CD4-positive, alpha-beta T cell treated with Interferon alpha-2 for 1 hour (primary cell): ENCODE measurements around the gene PDK3.

Experiments
- DNase-seq, 2 donors: peaks; one replicate each; pipeline ENCODE4 v3.0.0-alpha.2; 2020 to 2022

Gene PDK3

DNA sequence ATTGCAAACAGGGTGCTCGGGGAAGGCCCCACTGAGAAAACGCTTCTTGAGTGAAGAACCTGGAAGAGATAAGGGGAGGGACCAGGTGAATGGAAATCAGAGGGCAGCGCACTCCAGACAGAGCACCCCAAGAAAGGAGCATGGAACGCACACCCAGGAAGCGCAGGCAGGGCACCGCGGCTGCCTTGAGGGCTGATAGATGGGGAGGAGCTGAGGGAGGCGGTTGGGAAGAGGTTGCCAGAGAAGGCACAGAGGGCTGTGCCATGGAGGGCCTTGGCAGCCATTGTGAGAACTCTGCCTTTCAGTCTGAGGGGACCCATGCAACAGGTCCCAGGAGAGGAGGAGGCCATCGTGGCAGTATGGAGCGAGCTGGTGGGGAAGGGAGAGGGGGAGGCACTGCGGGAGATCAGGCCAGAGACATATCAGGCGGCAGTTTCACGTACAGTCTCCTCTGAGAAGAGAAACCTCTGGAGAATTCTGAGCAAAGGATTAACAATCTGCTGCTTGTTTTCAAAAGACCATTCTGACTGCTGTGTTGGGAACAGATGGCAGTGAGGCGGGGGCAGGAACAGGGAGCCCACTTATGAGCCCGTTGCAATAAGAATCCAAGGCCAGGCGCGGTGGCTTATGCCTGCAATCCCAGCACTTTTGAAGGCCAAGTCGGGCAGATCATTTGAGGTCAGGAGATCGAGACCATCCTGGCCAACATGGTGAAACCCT, 98.4 kb downstream of the PDK3 start:
- no peak for DNase-seq

DNA sequence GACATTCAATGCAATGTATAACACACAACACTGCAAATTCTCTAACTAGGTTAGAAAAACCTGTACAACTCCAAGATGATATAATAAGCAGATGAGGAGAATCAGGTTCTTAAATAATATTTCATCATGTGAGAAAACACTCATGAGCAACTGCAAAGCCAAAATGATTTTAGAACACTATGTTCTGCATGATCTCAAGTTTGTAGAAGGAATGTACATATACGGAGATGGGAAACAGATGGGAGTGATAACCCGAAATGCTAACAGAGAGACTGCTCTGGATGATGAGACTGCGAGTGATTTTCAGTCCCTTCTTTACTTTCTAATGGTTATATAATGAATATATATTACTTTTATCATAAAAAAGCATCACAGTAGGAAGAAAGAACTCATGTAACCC, 101.2 kb downstream of the PDK3 start:
- DNase-seq: no peak

DNA sequence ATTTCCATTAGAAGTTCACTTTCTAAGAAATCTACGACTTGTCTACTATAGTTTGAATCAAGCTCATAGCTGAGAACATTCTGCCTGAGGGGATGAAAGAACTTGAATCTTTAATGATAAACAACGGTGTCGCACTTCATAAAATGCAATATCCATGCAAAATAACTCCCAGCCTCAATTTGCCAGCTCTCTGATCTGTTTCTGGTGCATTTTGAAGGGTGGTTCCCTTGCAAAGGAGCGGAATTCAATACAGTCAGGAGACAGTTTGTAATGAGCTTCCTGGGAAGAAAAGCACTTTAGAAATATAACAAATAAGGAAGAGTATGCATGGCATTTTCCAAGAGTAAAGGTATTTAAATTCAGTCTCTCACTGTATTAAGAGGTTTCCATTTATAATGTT, 102.1 kb downstream of the PDK3 start:
- DNase-seq: no peak

DNA sequence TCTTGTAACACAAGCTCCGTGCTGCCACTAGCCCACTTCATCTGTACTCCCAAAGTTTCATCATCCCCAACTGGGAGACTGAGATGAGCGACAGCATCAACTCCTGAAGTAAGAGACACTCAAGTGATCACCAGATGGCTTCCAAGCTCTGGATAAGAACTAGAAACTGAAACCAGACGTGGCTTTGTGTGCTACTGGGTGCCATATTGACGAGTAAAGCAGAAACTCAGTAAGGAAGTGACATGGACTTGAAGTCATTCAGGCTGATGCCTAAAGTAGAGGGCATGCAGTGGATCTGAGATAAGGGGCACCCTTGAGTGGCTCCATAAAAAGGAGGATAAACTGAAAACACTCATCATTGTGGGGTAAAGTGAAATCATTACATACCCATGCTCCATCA, 109.7 kb downstream of the PDK3 start:
- no peak for DNase-seq

DNA sequence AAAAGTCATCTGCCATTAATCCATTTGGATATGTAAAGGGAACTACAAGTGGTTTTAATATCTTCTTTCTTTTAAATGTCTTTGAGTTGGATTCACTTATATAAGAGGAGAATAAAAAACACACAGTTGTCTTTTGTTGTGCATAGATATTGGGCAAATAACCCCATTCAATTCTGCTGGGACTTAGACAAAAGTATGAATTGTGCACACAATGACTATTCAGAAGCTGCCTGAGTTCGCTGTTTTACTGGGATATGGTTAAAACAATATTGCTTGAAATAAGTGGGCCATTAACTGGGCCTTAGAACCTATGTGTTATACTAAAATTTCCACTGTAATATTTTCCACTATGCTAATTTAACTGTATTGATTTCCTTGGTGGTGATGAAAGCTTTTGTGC, 110.4 kb downstream of the PDK3 start:
- DNase-seq: no peak

- DNase-seq: no peak
Measured at GRCh38 chrX:24577091-24577490, 112.0 kb downstream of the PDK3 start.
